ENCODE results near the gene ZBTB48.
A peak's percentile ranks its signal among the peaks of the same experiment; 100 is the strongest.

ZBTB48 gene

GRCh38 chr1:6580593-6581409 is 1.0 kb downstream of the ZBTB48 start:
- peak; percentile 57 to 59 for DNase-seq
- TF ChIP-seq POLR2A (IDR thresholded peaks at IDR 0.05; ENCODE audit: low read length) (no peak), GATA1 (IDR thresholded peaks at IDR 0.05; ENCODE audit: low read depth, low read length) (no peak)

GRCh38 chr1:6581561-6582305 is 1.9 kb downstream of the ZBTB48 start:
- peak; percentile 39 to 65 for DNase-seq
- TF ChIP-seq GATA1 (IDR thresholded peaks at IDR 0.05; ENCODE audit: low read depth, low read length) (no peak), POLR2A (IDR thresholded peaks at IDR 0.05; ENCODE audit: low read length) (no peak)

GRCh38 chr1:6582370-6582769 is 2.6 kb downstream of the ZBTB48 start:
- TF ChIP-seq POLR2A (IDR thresholded peaks at IDR 0.05; ENCODE audit: low read length) (no peak), GATA1 (IDR thresholded peaks at IDR 0.05; ENCODE audit: low read depth, low read length) (no peak)
- peak; percentile 41 to 68 for DNase-seq

DNA sequence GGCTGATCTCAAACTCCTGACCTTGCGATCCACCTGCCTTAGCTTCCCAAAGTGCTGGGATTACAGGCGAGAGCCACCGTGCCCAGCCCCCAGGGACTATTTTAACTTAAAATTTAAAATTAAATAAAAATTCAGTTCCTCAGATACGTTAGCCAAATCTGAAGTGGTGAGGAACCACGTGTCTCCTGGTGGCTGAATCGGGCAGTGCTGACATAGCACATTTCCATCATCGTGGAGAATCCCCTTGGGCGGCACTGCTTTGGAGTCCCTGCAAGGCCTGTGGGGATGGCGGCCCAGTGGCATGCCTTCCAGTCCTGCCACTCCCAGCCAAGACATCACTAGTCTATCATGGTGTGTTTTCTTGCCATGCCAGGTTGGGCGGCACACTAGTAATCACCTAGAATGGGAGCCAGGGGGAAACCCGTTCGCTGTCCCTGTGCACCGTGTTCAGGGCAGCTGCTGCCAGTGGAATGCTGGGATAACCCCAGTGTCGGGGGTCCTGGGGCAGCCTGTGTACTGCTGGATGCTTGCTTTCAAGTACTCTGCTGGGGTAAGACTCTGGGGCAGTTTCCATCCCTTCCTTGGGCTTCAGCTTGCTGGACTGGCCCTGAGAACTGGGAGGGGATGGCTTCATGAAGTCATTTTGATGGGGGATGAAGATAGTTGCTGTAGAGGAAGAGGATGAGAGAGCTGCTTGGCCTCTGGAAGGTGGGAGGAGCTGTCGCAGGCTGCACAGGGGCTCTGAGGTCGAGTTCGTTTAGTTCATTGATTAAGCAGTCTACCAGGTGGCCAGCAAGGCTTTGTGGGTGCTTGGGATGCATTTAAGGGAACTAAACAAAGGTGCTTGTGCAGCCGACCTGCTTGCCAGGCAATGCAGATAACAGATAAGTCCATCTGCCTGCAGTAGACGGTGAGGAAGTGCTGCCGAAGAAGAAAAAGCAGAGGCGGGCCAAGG is 4.6 kb downstream of the ZBTB48 start:
- TF ChIP-seq GATA1 (IDR thresholded peaks at IDR 0.05; ENCODE audit: low read depth, low read length): no peak
- no peak for TF ChIP-seq POLR2A (IDR thresholded peaks at IDR 0.05; ENCODE audit: low read length)
- DNase-seq: no peak

- DNase-seq: no peak
- TF ChIP-seq POLR2A (IDR thresholded peaks at IDR 0.05; ENCODE audit: low read length) (no peak), GATA1 (IDR thresholded peaks at IDR 0.05; ENCODE audit: low read depth, low read length) (no peak)
These were observed 5.4 kb downstream of the ZBTB48 start for GRCh38 chr1:6585081-6585722.

DNA sequence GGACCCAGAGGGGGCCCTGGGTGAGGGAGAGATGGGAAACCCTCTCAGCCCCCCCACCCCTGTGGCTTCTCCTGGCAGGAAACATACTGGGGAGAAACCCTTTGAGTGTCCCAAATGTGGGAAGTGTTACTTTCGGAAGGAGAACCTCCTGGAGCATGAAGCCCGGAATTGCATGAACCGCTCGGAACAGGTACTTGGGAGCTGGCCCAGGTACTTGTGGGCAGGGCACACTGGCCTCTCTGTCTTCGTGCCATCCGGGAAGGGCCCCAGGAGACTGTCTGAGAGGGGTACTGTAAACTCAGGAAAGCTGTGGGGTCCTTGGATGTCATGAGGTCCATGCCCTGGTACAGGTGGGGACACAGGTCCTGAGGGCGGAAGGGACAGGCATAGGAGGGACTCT is 6.0 kb downstream of the ZBTB48 start:
- TF ChIP-seq GATA1 (IDR thresholded peaks at IDR 0.05; ENCODE audit: low read depth, low read length) (no peak), POLR2A (IDR thresholded peaks at IDR 0.05; ENCODE audit: low read length) (no peak)
- no peak for DNase-seq

DNA sequence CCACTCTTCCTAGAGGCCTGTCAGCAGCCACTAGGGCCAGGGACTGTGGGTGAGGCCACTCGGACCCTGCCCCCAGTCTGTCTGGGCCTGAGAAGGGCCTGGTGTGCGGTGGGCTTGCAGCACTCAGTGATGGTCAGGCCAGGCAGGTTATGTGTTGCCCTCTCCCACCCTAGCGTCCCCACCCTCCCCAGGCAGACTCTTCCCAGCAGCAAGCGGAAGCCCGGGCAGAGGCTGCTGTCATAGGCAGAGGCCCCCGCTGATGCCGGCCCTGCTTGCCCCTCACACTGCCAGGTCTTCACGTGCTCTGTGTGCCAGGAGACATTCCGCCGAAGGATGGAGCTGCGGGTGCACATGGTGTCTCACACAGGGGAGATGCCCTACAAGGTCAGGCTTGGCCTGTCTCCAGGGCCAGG is 6.6 kb downstream of the ZBTB48 start:
- DNase-seq: no peak
- TF ChIP-seq POLR2A (IDR thresholded peaks at IDR 0.05; ENCODE audit: low read length) (no peak), GATA1 (IDR thresholded peaks at IDR 0.05; ENCODE audit: low read depth, low read length) (no peak)

DNA sequence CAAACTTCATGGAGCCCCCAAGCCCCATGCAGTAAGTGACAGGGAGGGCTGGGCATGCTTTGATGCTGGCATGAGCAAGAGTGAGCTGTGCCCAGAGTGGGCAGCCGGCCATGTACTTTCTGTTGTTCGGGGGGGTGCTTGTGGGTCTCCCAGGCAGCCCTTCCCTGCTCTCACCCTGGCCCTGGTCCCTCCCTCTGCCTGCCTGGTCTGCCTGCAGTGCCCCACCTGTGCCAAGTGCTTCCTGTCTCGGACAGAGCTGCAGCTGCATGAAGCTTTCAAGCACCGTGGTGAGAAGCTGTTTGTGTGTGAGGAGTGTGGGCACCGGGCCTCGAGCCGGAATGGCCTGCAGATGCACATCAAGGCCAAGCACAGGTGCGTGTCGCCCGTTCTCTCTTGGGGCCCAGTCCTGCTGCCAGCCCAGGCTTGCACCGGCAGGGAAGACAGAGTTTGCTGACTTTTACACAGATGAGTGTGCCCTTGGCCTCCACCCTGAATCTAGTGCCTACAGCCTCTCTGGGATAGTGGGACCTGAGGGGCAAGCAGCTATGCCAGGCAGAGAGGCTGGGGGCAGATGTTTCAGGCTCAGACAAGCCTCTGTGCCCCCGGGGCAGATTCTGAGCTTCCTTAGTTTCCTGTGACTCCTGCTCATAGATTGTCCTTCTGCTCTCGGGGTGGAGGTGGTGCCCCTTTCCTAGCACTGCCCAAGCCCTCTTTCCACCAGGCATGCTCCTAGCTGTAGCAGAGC is 7.6 kb downstream of the ZBTB48 start:
- TF ChIP-seq GATA1 (IDR thresholded peaks at IDR 0.05; ENCODE audit: low read depth, low read length) (no peak), POLR2A (IDR thresholded peaks at IDR 0.05; ENCODE audit: low read length) (peak; percentile 6)
- no peak for DNase-seq

DNA sequence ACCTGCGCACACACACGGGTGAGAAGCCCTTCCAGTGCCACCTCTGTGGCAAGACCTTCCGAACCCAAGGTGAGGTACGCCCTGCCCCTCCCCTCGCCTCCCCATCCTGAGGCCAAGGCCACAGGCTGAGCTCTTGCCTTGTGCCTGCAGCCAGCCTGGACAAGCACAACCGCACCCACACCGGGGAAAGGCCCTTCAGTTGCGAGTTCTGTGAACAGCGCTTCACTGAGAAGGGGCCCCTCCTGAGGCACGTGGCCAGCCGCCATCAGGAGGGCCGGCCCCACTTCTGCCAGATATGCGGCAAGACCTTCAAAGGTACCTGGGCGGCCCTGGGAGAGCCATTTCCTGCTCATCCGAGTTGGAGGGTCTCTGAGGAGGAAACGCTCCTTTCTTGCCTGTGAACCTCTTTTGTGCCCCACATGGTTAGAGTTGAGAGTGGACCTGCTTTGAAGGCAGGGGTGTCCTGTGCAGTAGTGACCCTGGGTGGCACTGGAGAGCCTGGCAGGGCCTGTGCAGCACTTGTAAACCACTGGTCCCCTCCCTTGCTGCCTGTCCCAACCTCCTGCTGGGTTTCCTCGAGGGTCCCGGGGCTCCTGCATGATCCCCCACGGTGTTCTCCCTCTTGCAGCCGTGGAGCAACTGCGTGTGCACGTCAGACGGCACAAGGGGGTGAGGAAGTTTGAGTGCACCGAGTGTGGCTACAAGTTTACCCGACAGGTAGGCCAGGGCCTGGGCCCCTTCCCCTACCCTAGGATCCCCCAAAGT is 8.5 kb downstream of the ZBTB48 start:
- DNase-seq: no peak
- TF ChIP-seq POLR2A (IDR thresholded peaks at IDR 0.05; ENCODE audit: low read length) (no peak), GATA1 (IDR thresholded peaks at IDR 0.05; ENCODE audit: low read depth, low read length) (no peak)

GRCh38 chr1:6588893-6589520 is 9.2 kb downstream of the ZBTB48 start:
- no peak for DNase-seq
- TF ChIP-seq GATA1 (IDR thresholded peaks at IDR 0.05; ENCODE audit: low read depth, low read length): no peak
- no peak for TF ChIP-seq POLR2A (IDR thresholded peaks at IDR 0.05; ENCODE audit: low read length)

GRCh38 chr1:6590046-6590445 is 10.3 kb downstream of the ZBTB48 start:
- DNase-seq: no peak
- TF ChIP-seq POLR2A (IDR thresholded peaks at IDR 0.05; ENCODE audit: low read length): no peak
- TF ChIP-seq GATA1 (IDR thresholded peaks at IDR 0.05; ENCODE audit: low read depth, low read length): no peak
